T follicular helper cell (primary cell): ENCODE results near the gene MAST3.
A peak's percentile ranks its signal among the peaks of the same experiment; 100 is the strongest.

ENCODE experiments used
- DNase-seq: peaks from one replicate; pipeline ENCODE4 v3.0.0-alpha.2; 2020; ENCODE audit warnings: low read depth

MAST3 gene

GRCh38 chr19:18159810-18160209, 62.2 kb downstream of the MAST3 start:
- no peak for DNase-seq

- DNase-seq: no peak
Observed at GRCh38 chr19:18160493-18160970, 63.0 kb downstream of the MAST3 start.

- peak; percentile 70 for DNase-seq
Observed at GRCh38 chr19:18160971-18161635, 63.5 kb downstream of the MAST3 start.

GRCh38 chr19:18161636-18162002, 64.0 kb downstream of the MAST3 start:
- DNase-seq: no peak

- no peak for DNase-seq
Observed at GRCh38 chr19:18164072-18164471, 66.5 kb downstream of the MAST3 start.

- DNase-seq: no peak
Observed at GRCh38 chr19:18165794-18166544, 68.4 kb downstream of the MAST3 start.

- no peak for DNase-seq
Observed at GRCh38 chr19:18167011-18167410, 69.4 kb downstream of the MAST3 start.

GRCh38 chr19:18167975-18168645, 70.5 kb downstream of the MAST3 start:
- DNase-seq: no peak

- DNase-seq: no peak
Observed at GRCh38 chr19:18168673-18169381, 71.2 kb downstream of the MAST3 start.

GRCh38 chr19:18170714-18171255, 73.2 kb downstream of the MAST3 start:
- no peak for DNase-seq

GRCh38 chr19:18171605-18172327, 74.2 kb downstream of the MAST3 start:
- DNase-seq: no peak

GRCh38 chr19:18172331-18173053, 74.9 kb downstream of the MAST3 start:
- no peak for DNase-seq

GRCh38 chr19:18173054-18173571, 75.5 kb downstream of the MAST3 start:
- DNase-seq: no peak

- DNase-seq: no peak
Observed at GRCh38 chr19:18173572-18174288, 76.2 kb downstream of the MAST3 start, which contains the start of gene IFI30. IFI30 (plus strand) TSS chr19:18173813; CDS start chr19:18173842, 29 bp downstream.

GRCh38 chr19:18174983-18175382, 77.4 kb downstream of the MAST3 start:
- DNase-seq: no peak

- no peak for DNase-seq
Observed at GRCh38 chr19:18176367-18177310, 79.1 kb downstream of the MAST3 start.

GRCh38 chr19:18179957-18180356, 82.4 kb downstream of the MAST3 start:
- DNase-seq: no peak

GRCh38 chr19:18183529-18183928, 86.0 kb downstream of the MAST3 start:
- no peak for DNase-seq
